NCI-H2107 (cell line): Measurements from ENCODE around the gene ENTR1.
"Not testable (repeated sequence)": the region's sequence is repeated elsewhere in the genome, so short reads cannot be mapped to it uniquely, and the experiment has no call there.

ENCODE experiments used
- DNase-seq: peaks from one replicate; lab custom pipeline; 2025; lab: John Stamatoyannopoulos, UW

Gene ENTR1

DNA sequence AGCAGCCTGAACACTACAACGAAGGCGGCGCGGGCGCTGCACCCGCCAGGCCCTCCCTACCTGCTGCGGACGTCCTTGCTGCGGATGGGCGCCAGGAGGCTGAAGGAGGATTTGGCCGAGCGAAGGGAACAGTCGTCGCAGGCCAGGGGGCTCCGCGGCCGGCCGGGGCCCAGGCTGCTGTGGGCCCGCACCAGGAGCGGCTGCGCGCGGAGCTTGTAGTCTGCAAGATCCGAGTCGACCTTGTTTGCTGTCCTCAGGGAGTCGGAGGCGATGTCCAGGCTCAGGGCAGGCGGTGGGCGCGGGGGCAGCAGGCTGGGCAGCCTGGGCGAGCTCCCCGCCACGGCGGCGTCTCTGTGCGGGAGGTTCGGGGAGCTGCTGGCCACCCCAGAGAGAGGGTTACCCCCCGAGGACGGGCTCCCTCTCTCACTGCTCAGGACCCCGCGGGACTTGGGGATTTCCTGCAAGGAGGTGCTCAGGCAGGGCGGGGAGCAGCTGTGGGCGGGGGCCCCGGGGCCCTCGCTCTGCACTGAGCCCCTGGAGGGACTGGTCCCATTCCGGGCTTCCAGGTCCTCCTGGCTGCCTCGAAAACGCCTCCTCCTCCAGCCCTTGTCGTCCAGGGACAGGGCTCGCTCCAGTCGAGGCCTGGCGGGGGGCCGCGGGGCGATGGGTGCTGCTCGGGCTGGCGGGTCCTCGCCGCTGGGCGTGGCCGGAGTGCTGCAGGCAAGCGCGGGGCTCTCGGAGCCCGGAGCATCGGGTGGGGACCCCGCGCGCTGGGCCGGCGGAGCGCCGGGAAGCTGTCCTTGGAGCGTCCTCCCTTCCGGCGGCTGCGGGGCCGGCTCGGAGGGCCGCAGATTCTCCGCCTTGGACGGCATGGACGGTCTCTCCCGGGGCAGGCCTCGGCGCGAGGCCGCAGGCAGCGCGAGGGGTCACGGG lies 28.4 kb upstream of the ENTR1 start:
- no peak for DNase-seq

- no peak for DNase-seq
These were observed 27.6 kb upstream of the ENTR1 start for GRCh38 chr9:136437839-136438547.

GRCh38 chr9:136437430-136437829 lies 27.0 kb upstream of the ENTR1 start:
- no peak for DNase-seq

- no peak for DNase-seq
These were observed 25.7 kb upstream of the ENTR1 start for GRCh38 chr9:136436055-136436634.

DNA sequence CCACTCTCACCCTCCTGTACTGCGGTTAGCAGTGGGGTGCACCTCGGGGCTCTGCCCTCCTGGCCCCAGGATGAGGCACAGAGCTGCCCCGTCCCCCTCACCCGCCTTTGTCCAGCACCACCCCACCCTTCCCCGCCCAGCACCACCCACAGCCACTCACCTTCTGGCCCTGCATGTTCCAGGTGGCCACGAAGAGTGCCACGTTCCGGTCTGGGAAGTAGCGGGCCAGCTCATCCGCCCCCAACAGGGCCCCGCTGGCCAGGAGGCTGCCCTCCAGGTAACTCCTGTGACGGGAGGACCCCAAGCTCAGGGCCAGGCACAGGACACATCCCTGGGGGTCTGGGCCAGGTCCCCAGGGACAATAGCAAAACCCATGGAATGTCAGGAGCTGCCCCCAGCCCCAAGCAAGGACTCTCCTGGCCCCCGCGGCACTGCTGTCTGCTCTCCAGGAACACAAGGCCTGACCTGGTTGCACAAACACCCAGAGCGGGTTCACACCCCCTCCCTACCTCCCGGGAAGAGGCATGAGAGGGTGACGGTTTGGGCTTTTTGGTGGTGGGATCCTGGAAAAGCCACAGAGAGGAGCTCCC lies 24.3 kb upstream of the ENTR1 start:
- DNase-seq: no peak

DNA sequence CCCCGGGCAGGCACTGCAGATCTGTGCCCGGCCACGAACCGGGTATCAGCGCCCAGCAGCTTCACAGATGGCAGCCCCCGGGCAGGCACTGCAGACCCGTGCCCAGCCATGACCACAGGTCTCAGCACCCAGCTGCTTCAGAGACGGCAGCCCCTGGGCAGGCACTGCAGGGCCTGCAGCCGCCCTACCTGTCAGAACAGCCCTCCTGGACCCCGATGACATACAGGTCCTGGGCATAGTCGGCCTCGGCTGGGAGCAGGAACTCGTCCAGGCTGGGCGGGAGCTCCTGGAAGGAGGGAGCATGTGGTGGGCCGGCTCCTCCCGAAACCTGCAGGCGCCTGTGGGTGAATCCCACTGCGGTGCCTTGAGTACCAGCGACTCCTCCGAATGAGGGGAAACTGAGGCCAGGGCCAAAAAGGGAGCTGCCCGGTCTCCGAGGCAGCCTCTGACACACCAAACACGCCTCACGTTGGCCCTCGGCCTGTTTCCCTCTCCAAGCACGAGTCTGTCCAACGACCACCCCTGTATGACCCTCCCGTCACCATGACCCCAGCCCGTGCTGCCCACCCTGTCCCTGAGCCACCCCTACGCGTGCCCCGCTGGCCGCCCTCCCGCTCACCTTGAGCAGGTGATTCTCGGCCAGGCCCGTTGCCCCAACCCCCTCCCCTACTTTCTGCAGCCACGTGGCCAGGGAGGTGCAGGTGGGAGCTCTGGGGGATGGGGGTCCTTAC lies 23.6 kb upstream of the ENTR1 start:
- DNase-seq: no peak

DNA sequence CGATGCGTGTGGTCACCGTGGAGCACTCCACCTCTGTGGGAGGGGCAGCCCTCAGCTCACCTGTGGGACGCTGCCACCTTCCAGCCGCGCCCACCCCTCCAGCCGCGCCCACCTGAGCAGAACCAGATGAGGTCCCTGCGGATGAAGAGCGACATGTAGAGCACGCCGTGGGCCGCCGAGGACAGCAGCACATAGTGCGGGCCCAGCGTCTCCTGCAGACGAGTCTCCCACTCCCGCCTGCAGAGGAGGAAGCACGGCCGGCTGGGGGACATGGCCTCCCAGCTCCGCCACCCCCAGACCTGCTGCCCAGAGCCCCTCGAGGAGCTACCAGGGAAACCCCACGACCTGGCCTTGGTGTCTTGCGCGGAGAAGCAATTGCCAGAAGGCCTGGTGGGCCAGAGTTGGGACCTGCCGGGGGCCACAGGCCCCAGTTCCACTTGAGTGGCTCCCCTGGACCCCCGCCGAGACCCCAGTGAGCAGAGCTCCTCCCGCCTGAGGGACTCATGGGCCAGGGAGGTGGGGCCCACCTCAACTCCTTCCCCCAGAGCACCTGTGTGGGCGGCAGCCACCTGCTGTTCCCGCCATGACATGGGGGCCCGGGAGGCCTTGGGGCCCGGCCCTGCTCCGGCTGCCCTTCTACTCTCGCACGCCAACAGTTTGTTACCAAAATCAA lies 22.8 kb upstream of the ENTR1 start:
- no peak for DNase-seq

DNA sequence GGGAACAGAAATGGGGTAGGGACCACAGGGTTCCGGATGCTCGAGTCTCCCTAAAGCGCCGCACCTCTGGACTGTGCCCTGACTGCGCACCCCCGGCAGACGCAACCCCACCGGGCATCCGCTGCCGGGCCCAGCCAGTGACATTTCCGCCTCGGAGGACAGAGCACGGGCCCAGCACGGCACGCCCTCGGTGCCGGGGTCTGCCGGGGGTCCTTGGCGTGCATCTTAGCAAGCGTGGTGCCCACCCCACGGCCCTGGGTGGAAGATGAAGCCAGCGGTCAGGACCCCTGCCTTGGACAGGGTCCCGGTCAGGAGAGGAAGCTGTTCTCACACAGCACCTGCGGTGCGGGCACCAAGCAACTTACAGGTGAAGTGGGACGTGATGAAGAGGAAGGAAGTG lies 22.2 kb upstream of the ENTR1 start:
- no peak for DNase-seq

- DNase-seq: no peak
These were observed 21.5 kb upstream of the ENTR1 start for GRCh38 chr9:136431782-136432350.

- no peak for DNase-seq
These were observed 20.3 kb upstream of the ENTR1 start for GRCh38 chr9:136430588-136431234.

DNA sequence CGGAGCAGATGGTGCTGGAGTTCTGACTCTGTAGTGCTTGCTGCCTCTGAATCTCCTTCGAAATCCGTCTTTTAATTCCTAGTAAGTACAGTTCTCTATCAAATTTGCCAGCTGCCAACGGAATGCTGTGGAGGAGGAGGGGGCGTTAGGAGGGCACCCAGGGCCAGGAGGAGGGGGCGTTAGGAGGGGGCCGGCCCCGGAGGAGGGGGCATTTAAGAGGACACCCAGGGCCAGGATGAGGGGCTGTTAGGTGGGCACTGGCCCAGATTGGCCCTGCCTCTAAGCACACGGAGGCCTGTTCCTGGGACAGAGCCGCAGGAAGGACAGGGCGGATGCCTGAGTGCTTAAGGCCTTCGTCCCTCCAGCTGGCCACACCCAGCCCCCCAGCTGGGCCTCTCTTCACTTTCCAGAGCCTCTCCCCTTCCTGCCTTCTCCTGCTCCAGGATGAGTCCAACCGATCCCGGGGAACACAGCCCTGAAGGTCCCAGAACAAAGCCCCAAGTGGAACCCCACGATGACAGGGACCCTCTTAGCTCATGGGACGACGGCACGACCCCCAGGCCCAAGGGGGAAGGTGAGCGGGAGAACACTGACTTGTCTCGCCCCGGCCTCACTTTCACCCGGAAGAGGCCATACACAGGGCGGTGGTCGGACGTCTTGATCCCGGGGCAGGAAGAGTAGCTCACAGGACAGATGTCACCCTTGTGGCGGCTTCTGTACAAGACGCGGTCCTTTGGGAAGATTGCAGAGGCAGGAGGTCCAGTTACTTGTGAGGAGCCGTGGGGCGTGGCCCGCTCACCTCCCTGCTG lies 19.5 kb upstream of the ENTR1 start:
- no peak for DNase-seq

- DNase-seq: no peak
These were observed 18.7 kb upstream of the ENTR1 start for GRCh38 chr9:136429075-136429628.

DNA sequence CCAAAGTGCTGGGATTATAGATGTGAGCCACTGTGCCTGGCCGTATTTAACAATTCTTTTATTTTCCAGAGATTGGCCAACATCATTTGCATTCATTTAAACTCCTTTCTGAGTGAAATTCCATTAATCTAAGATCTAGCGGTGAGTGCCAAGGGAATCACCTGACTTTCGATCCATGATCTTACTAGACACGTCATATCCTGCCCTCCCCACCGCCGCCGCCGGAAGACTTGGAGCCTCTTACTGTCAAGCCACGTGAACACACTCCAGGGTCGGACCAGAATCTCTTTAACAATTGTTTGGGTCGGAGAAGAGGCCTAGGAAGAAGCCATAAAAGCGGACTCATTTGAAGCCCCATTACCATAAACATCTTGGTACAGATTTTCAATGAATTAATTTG lies 16.4 kb upstream of the ENTR1 start:
- no peak for DNase-seq

DNA sequence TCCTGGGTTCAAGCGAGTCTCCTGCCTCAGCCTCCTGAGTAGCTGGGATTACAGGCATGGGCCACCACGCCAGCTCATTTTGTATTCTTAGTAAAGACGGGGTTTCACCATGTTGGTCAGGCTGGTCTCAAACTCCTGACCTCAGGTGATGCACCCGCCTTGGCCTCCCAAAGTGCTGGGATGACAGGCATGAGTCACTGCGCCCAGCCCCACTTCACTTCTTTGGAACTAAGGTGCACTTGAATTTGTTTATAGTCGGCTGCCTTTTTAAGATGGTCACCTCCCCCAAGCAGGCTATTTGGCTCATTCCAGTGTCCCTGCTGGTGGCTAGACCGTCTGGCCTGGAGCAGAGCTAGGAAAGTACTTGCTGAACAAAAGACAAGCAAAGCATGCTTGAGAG lies 15.0 kb upstream of the ENTR1 start:
- DNase-seq: not testable (repeated sequence)

GRCh38 chr9:136424750-136425362 lies 14.4 kb upstream of the ENTR1 start:
- no peak for DNase-seq

DNA sequence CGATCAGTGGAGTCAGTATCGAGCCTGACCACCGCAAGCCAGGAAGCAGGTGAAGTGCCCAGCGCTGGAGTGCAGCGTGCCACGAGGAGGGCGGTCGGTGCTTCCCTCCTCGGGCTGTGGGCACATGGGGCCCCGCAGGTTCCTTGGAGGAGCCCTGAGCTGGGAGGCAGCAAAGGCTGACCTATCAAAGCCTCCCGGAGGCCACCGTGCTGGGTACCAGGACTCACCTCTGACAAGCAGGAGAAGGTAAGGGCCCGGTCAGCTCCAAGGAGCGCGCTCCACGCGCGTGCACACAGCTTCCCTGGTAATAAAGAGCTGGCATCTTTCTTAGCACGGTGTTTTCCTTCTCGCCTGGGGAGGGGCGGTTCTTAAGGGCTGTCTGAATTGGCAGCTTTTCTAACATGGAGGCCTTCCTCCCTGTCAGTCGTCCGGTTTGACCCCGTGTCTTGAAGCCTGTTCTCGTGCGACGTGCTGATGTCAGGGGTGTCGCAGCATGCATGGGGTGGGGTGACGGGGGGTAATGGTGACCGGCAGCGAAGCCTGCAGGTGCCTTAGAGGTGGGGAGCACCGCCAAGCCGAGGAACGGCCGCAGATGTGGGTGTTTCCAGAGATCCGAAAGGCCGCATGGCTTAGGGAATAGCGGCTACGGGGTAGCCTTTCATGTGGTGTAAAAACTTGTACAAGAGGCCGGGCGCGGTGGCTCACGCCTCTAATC lies 13.2 kb upstream of the ENTR1 start:
- DNase-seq: no peak

DNA sequence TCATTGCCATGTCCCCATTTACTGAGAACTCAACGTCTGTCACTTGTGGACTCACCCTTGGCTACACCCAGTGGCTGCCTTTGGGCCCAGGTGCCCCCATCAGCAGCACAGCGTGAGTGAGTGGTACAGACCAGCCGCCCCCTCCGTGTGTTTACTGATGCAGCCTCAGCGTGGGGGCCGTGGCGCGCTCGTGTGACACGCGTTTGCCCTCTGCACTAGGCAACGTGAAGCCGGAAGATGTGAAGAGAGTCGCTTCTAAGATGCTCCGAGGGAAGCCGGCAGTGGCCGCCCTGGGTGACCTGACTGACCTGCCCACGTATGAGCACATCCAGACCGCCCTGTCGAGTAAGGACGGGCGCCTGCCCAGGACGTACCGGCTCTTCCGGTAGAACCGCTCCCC lies 12.5 kb upstream of the ENTR1 start:
- no peak for DNase-seq

- no peak for DNase-seq
These were observed 11.4 kb upstream of the ENTR1 start for GRCh38 chr9:136421791-136422190.
